ENCODE data around the gene MYCL. TPM values are rescaled to one million over a fixed set of nuclear protein-coding genes. Genes with fewer than 3 reads are reported as not detected.
A peak's percentile ranks its signal among the peaks of the same experiment; 100 is the strongest.

Gene MYCL
- total and polyA plus RNA-seq, 10 of the 15 experiments (the other 5 are each of a cell fraction or from before 2014, with no cell fraction given), result 0.11 to 1.4 (median 0.40) TPM; not detected in 1

DNA sequence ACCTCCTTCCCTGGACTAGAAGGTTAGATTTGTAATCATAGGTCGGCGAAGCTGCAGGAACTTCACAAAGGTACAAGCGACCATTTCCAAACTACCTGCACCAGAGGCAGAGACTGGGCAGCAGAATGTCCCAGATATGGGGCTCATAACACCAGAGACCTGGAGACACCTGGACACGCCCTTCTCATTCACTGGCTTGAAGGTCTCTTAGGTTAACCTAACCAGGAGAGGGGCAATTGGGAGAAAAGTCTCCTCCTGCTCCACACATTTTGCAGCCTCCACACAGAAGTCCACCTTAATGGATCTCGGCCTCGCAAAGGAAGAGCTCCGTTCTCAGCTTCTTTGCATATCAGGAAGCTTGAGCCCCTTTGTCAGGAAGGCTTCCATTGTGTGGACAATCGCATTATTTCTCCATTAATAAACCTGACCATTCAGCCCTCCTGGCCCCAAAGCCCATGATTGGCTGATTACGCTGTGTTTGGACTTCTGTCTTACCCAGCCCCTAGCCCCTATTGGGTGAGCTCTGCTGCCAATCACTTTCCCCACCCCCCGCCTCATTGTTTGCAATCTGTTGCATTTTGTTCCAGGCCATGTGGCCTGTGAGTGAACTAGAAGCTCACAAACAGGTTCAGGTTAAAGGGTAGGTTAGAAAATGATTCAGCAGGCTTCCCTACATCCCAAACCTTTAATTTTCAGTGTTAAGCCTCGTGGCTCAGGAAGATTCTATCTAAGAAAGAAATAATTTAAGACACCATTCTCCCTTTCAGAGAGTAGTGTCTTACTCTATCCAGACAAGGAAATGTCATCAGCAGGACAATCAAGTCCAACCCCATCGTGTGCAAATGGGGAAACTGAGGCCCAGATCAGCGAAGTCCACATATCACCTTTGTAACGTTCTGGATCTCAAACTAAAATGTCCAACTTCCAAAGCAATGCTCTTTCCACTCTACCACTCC is 2.8 kb downstream of the MYCL start:
- CTCF ChIA-PET, result interaction anchor here (1.2 to 7.7 kb wide), 5 partner anchors 9 to 82 kb away, joined by 3 to 110 read pairs (median 5); no protein-coding TSS in a partner anchor
- TF ChIP-seq CBX3 (IDR thresholded peaks at IDR 0.05; ENCODE audit: borderline replicate concordance, low read depth) (no peak), EP300 (IDR thresholded peaks at IDR 0.05; ENCODE audit: borderline replicate concordance in 1 of 2, control insufficient read depth in 1 of 2, low read depth in 2 of 2, low read length in 2 of 2) (no peak), RCOR1 (conservative IDR thresholded peaks at IDR 0.05; ENCODE audit: low read depth, low read length) (no peak), CEBPB (IDR thresholded peaks at IDR 0.05; ENCODE audit: borderline replicate concordance in 1 of 2, low read depth in 2 of 2, low read length in 2 of 2) (no peak), FOS (IDR thresholded peaks at IDR 0.05; ENCODE audit: borderline replicate concordance, extremely low read depth, insufficient read length) (peak; percentile 13), BMI1 (IDR thresholded peaks at IDR 0.05; ENCODE audit: borderline replicate concordance) (no peak), NFYA (IDR thresholded peaks at IDR 0.05; ENCODE audit: borderline replicate concordance, low read depth, low read length) (no peak), HDAC2 (IDR thresholded peaks at IDR 0.05) (no peak), RBBP5 (conservative IDR thresholded peaks at IDR 0.05) (no peak), ZNF384 (IDR thresholded peaks at IDR 0.05; ENCODE audit: borderline replicate concordance, low read depth, low read length) (no peak), SIX5 (IDR thresholded peaks at IDR 0.05; ENCODE audit: low read depth, low read length, severe bottlenecking) (no peak)
- TF ChIP-seq, protein P1, sequence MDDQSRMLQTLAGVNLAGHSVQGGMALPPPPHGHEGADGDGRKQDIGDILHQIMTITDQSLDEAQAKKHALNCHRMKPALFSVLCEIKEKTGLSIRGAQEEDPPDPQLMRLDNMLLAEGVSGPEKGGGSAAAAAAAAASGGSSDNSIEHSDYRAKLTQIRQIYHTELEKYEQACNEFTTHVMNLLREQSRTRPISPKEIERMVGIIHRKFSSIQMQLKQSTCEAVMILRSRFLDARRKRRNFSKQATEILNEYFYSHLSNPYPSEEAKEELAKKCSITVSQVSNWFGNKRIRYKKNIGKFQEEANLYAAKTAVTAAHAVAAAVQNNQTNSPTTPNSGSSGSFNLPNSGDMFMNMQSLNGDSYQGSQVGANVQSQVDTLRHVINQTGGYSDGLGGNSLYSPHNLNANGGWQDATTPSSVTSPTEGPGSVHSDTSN (IDR thresholded peaks at IDR 0.05; ENCODE audit: insufficient replicate concordance, low read depth, low read length), result peak; percentile 88
- TF ChIP-seq, protein P2, sequence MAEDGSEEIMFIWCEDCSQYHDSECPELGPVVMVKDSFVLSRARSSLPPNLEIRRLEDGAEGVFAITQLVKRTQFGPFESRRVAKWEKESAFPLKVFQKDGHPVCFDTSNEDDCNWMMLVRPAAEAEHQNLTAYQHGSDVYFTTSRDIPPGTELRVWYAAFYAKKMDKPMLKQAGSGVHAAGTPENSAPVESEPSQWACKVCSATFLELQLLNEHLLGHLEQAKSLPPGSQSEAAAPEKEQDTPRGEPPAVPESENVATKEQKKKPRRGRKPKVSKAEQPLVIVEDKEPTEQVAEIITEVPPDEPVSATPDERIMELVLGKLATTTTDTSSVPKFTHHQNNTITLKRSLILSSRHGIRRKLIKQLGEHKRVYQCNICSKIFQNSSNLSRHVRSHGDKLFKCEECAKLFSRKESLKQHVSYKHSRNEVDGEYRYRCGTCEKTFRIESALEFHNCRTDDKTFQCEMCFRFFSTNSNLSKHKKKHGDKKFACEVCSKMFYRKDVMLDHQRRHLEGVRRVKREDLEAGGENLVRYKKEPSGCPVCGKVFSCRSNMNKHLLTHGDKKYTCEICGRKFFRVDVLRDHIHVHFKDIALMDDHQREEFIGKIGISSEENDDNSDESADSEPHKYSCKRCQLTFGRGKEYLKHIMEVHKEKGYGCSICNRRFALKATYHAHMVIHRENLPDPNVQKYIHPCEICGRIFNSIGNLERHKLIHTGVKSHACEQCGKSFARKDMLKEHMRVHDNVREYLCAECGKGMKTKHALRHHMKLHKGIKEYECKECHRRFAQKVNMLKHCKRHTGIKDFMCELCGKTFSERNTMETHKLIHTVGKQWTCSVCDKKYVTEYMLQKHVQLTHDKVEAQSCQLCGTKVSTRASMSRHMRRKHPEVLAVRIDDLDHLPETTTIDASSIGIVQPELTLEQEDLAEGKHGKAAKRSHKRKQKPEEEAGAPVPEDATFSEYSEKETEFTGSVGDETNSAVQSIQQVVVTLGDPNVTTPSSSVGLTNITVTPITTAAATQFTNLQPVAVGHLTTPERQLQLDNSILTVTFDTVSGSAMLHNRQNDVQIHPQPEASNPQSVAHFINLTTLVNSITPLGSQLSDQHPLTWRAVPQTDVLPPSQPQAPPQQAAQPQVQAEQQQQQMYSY (CRISPR knock-in tag; IDR thresholded peaks at IDR 0.05), result no peak
- TF ChIP-seq, protein P3, sequence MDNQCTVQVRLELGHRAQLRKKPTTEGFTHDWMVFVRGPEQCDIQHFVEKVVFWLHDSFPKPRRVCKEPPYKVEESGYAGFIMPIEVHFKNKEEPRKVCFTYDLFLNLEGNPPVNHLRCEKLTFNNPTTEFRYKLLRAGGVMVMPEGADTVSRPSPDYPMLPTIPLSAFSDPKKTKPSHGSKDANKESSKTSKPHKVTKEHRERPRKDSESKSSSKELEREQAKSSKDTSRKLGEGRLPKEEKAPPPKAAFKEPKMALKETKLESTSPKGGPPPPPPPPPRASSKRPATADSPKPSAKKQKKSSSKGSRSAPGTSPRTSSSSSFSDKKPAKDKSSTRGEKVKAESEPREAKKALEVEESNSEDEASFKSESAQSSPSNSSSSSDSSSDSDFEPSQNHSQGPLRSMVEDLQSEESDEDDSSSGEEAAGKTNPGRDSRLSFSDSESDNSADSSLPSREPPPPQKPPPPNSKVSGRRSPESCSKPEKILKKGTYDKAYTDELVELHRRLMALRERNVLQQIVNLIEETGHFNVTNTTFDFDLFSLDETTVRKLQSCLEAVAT (IDR thresholded peaks at IDR 0.05), result no peak

More for the DNA sequence above, 2.8 kb downstream of the MYCL start:
- Histone ChIP-seq H3K27me3 (replicated peaks in 1 of 2; ENCODE audit: control insufficient read depth in 2 of 2, insufficient read depth in 2 of 2, low read length in 1 of 2) (peaks cover 10 to 12% of the 10 kb centered on the region in 2 experiments), H2AFZ (ENCODE audit: control insufficient read depth, low read depth, low read length) (no peak overlapping the region), H3K36me3 (ENCODE audit: control insufficient read depth in 2 of 2, insufficient read depth in 2 of 2, low read length in 1 of 2) (no peaks in the 10 kb centered on the region), H3K9me3 (replicated peaks; ENCODE audit: control insufficient read depth, insufficient read depth, low read length) (no peaks in the 10 kb centered on the region; the same call in 2 of the 3 replicates), H3K79me2 (ENCODE audit: control insufficient read depth, insufficient read depth, low read length) (no peaks in the 10 kb centered on the region; the same call in 1 of the 2 replicates), H3K27ac (ENCODE audit: control insufficient read depth, insufficient read depth) (no peak overlapping the region), H4K20me1 (ENCODE audit: control insufficient read depth, insufficient read depth) (no peaks in the 10 kb centered on the region), H3K4me1 (ENCODE audit: control insufficient read depth, insufficient read depth, low read length) (peaks cover 7% of the 10 kb centered on the region; the same call in 1 of the 2 replicates), H3K9ac (ENCODE audit: control insufficient read depth, insufficient read depth, low read length) (no peak overlapping the region), H3K4me3 (no peak overlapping the region), H3K4me2 (ENCODE audit: control insufficient read depth, insufficient read depth) (peak overlapping the region; percentile 18; the same call in 1 of the 2 replicates)
- no peak for ATAC-seq
- RAD21 ChIA-PET (ENCODE audit: unreplicated experiment), result interaction anchor here (1.0 to 2.5 kb wide), 4 partner anchors 53 to 133 kb away, joined by 3 to 7 read pairs (median 4); no protein-coding TSS in a partner anchor
- WGBS (ENCODE audit: insufficient coverage, insufficient replicate concordance, low lambda C conversion rate, missing lambda C conversion rate), result 40% methylated on average over 14 of the region's 14 CpGs
- SMC1A ChIA-PET (ENCODE audit: uncharacterized antibody, unreplicated experiment), result interaction anchor here (0.5 to 3.8 kb wide), 7 partner anchors 9 to 777 kb away, joined by 3 to 42 read pairs (median 4); no protein-coding TSS in a partner anchor
- no peak for DNase-seq (ENCODE audit: low read depth, low spot score)
- POLR2A ChIA-PET, result interaction anchor here (0.9 to 1.5 kb wide), 2 partner anchors 17 to 20 kb away, joined by 3 to 5 read pairs; no protein-coding TSS in a partner anchor
- no TSS peak for BruUV-seq (replicated peaks)
- in situ Hi-C loops (cut with MboI) (no loop called here), intact Hi-C loops (cut with micrococcal nuclease; ENCODE audit: unreplicated experiment) (no loop called here)
- FAIRE-seq, result no peak

Measured in GM12878 (cell line).